Lung (tissue), 12 donors: ENCODE results near the gene RPS6KL1. TPM values are rescaled to one million over a fixed set of nuclear protein-coding genes. Genes with fewer than 3 reads are reported as not detected.

Experiments used
- ATAC-seq: fragments of 200-7000 bp; cut with Tn5 transposase; one replicate; pipeline ENCODE4 v1.9.1; 2020; ENCODE audit warnings: moderate number of reproducible peaks; ENCODE audit not compliant: insufficient read depth, low FRiP score
- DNase-seq, 3 donors: peaks; one replicate each; pipeline ENCODE4 v3.0.0-alpha.2; 2013 to 2017
- H3K27ac ChIP-seq, 2 donors: one replicate each; pipeline ENCODE4 v1.5.1; 2013; ENCODE audit warnings: mild to moderate bottlenecking in 2 of 2, moderate library complexity in 2 of 2, control low read depth in 1 of 2, inconsistent platforms in 1 of 2, low read depth in 1 of 2, low read length in 1 of 2
- H3K27me3 ChIP-seq, 3 donors: one replicate each; pipeline ENCODE4 v1.5.1; 2013; ENCODE audit warnings: low read length in 2 of 3; ENCODE audit not compliant: control insufficient read depth in 3 of 3, insufficient read depth in 3 of 3
- H3K36me3 ChIP-seq, 4 donors: one replicate each; pipeline ENCODE4 v1.5.1; 2013; ENCODE audit warnings: low read length in 4 of 4, mild to moderate bottlenecking in 1 of 4, moderate library complexity in 1 of 4; ENCODE audit not compliant: control insufficient read depth in 4 of 4, insufficient read depth in 4 of 4
- H3K4me1 ChIP-seq, 5 donors: one replicate each; pipeline ENCODE4 v1.5.1; 2013; ENCODE audit warnings: low read length in 5 of 5, mild to moderate bottlenecking in 2 of 5, moderate library complexity in 1 of 5; ENCODE audit not compliant: control insufficient read depth in 5 of 5, insufficient read depth in 5 of 5
- H3K4me3 ChIP-seq: one replicate; pipeline ENCODE4 v1.5.1; 2013; ENCODE audit warnings: mild to moderate bottlenecking, control low read depth, moderate library complexity
- H3K9ac ChIP-seq, 2 donors: one replicate each; pipeline ENCODE4 v1.5.1; 2013; ENCODE audit warnings: low read length in 2 of 2, control low read depth in 1 of 2; ENCODE audit not compliant: insufficient read depth in 1 of 2
- H3K9me3 ChIP-seq, 4 donors: one replicate each; pipeline ENCODE4 v1.5.1; 2013; ENCODE audit warnings: low read length in 3 of 4, mild to moderate bottlenecking in 1 of 4, moderate library complexity in 1 of 4; ENCODE audit not compliant: control insufficient read depth in 4 of 4, insufficient read depth in 3 of 4
- CTCF ChIP-seq: IDR thresholded peaks from 2 replicates; pipeline ENCODE4 v1.5.1; 2012; ENCODE audit warnings: mild to moderate bottlenecking; ENCODE audit errors: control extremely low read depth, extremely low read depth
- WGBS, 2 donors: extraction: QIAGEN DNeasy Blood & Tissue Kit; methylation state at CpG; one replicate each; pipeline ENCODE4 v1.1.7; 2013; 5-methylcytosine and 5-hydroxymethylcytosine counted together
- polyA plus RNA-seq, 2 donors: library from polyadenylated mRNA; stranded (reverse); fragments of 200-250 nt; gene quantifications; one replicate each; pipeline ENCODE4 v1.2.1, GENCODE V29; 2013
- total RNA-seq, 2 donors: library from RNA; depleted of rRNA in 1 of 2; stranded (reverse); fragments of >200 nt in 1 of 2; gene quantifications; one replicate each; pipeline ENCODE4 v1.2.1, GENCODE V29; 2014 to 2021
- donor health status: control.
- donor health status: control.
- donor health status: Bipolar disorder and iron deficiency.
- donor health status: healthy.
- donor health status: DM: yes; HTN: yes; CAD: no.

The RPS6KL1 gene
- total and polyA plus RNA-seq, 4 donors: 2.2 to 13.0 (median 4.3) TPM

DNA sequence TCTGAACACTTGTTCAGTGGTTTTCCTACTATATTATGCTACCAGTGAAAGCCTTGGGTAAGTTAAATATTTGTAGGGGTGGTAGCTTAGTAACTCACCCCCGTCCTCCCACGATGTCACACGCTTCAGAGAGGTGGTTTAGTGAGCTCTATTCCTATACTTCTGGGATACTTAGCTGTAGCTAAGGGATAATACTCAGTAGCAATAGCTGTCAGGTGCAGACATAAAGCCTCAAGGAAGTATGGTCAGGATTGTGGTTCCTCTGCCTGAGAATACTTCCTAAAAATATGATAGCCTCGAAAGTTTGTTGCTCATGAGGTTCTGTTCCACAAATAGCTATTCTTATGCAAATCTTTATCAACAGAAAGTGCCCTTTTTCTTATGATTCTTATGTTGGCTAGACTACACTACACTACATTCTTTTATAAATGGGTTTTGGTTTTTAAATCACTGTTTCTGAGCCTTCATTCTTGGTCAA is 29.4 kb downstream of the RPS6KL1 start:
- no peak for ATAC-seq
- H3K27ac ChIP-seq: no peak overlapping the region
- no peaks in the 10 kb centered on the region for H3K9me3 ChIP-seq
- TF ChIP-seq CTCF: no peak
- H3K9ac ChIP-seq: no peak overlapping the region
- no peaks in the 10 kb centered on the region for H3K27me3 ChIP-seq
- H3K4me3 ChIP-seq: no peak overlapping the region
- no peak for DNase-seq
- peaks cover 37 to 68% (median 62%) of the 10 kb centered on the region in 4 donors for H3K36me3 ChIP-seq
- WGBS, 2 donors: 31 to 77% methylated on average over 4 of the region's 4 CpGs
- H3K4me1 ChIP-seq: peaks cover 0 to 5% (median 0%) of the 10 kb centered on the region in 5 donors

DNA sequence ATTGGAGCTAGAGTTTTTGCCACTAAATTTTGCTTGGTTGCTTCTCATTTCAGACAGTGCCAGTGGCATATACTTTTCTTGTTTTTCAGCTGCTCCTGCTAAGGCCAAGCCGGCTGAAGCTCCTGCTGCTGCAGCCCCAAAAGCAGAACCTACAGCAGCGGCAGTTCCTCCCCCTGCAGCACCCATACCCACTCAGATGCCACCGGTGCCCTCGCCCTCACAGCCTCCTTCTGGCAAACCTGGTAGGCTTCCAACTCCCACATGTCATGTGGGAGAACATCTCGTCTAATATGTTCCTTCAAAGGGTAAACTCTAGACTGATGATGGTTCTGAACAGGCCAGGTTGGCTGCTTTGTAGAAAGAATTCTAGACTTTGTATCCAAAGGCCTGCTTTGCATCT is 30.3 kb downstream of the RPS6KL1 start:
- ATAC-seq (no peak), DNase-seq (no peak)
- Histone ChIP-seq H3K27ac (peak overlapping the region in 1 of 2 donors; percentile 26), H3K4me1 (peaks cover 0 to 11% (median 0%) of the 10 kb centered on the region in 5 donors), H3K36me3 (peaks cover 29 to 61% (median 55%) of the 10 kb centered on the region in 4 donors), H3K9ac (no peak overlapping the region), H3K27me3 (no peaks in the 10 kb centered on the region), H3K9me3 (no peaks in the 10 kb centered on the region), H3K4me3 (no peak overlapping the region)
- WGBS, 2 donors: 53 to 71% methylated on average over 5 of the region's 5 CpGs
- no peak for TF ChIP-seq CTCF

GRCh38 chr14:74891870-74892269 is 31.2 kb downstream of the RPS6KL1 start:
- no peak for TF ChIP-seq CTCF
- peak; percentile 41 for ATAC-seq
- Histone ChIP-seq H3K4me3 (no peak overlapping the region), H3K27me3 (no peaks in the 10 kb centered on the region), H3K9me3 (no peaks in the 10 kb centered on the region), H3K27ac (no peak overlapping the region), H3K36me3 (peaks cover 27 to 52% (median 47%) of the 10 kb centered on the region in 4 donors), H3K9ac (no peak overlapping the region), H3K4me1 (peaks cover 0 to 7% (median 0%) of the 10 kb centered on the region in 5 donors)
- WGBS, 2 donors: 65 to 84% methylated on average over 6 of the region's 6 CpGs
- DNase-seq: no peak

- H3K9me3 ChIP-seq: no peaks in the 10 kb centered on the region
- H3K36me3 ChIP-seq: peaks cover 26 to 42% (median 35%) of the 10 kb centered on the region in 4 donors
- no peak for DNase-seq
- no peak for ATAC-seq
- no peak overlapping the region for H3K4me3 ChIP-seq
- no peak for TF ChIP-seq CTCF
- WGBS, 2 donors: 94 to 98% methylated on average over 6 of the region's 6 CpGs
- no peak overlapping the region for H3K27ac ChIP-seq
- no peak overlapping the region for H3K9ac ChIP-seq
- peaks cover 0 to 17% (median 0%) of the 10 kb centered on the region in 5 donors for H3K4me1 ChIP-seq
- H3K27me3 ChIP-seq: no peaks in the 10 kb centered on the region
Observed at GRCh38 chr14:74890262-74890661, 32.8 kb downstream of the RPS6KL1 start.
